Suppressor macrophage treated with lipopolysaccharide for 1 hour (primary cell): ENCODE data around the gene ARID1B.

Experiments
- DNase-seq, 3 donors: peaks; one replicate each; pipeline ENCODE4 v3.0.0-alpha.2; 2020 to 2022

ARID1B gene

GRCh38 chr6:156828280-156828703 is 51.1 kb downstream of the ARID1B start:
- DNase-seq, result peak; percentile 74 to 85 (median 83)

- no peak for DNase-seq
These were observed 52.9 kb downstream of the ARID1B start for GRCh38 chr6:156830126-156830525.

- peak in 1 of 3 donors; percentile 31 for DNase-seq
These were observed 55.1 kb downstream of the ARID1B start for GRCh38 chr6:156832231-156832647.

GRCh38 chr6:156832669-156833068 is 55.5 kb downstream of the ARID1B start:
- no peak for DNase-seq

GRCh38 chr6:156833755-156834154 is 56.6 kb downstream of the ARID1B start:
- no peak for DNase-seq

- peak in 2 of 3 donors; percentile 22 to 27 for DNase-seq
These were observed 62.0 kb downstream of the ARID1B start for GRCh38 chr6:156839129-156839528.

GRCh38 chr6:156839591-156840001 is 62.4 kb downstream of the ARID1B start:
- DNase-seq, result no peak

GRCh38 chr6:156840136-156840535 is 63.0 kb downstream of the ARID1B start:
- no peak for DNase-seq

- DNase-seq, result no peak
These were observed 63.4 kb downstream of the ARID1B start for GRCh38 chr6:156840606-156841005.

- no peak for DNase-seq
These were observed 64.3 kb downstream of the ARID1B start for GRCh38 chr6:156841508-156841907.

GRCh38 chr6:156842598-156843250 is 65.5 kb downstream of the ARID1B start:
- no peak for DNase-seq

GRCh38 chr6:156844089-156844488 is 66.9 kb downstream of the ARID1B start:
- no peak for DNase-seq

- DNase-seq, result no peak
These were observed 68.4 kb downstream of the ARID1B start for GRCh38 chr6:156845454-156846155.

- no peak for DNase-seq
These were observed 69.8 kb downstream of the ARID1B start for GRCh38 chr6:156846845-156847599.

- DNase-seq, result no peak
These were observed 70.9 kb downstream of the ARID1B start for GRCh38 chr6:156848123-156848522.

GRCh38 chr6:156848533-156848932 is 71.4 kb downstream of the ARID1B start:
- DNase-seq, result no peak

GRCh38 chr6:156849806-156850205 is 72.6 kb downstream of the ARID1B start:
- no peak for DNase-seq

GRCh38 chr6:156850353-156850752 is 73.2 kb downstream of the ARID1B start:
- DNase-seq, result no peak

GRCh38 chr6:156851454-156851921 is 74.3 kb downstream of the ARID1B start:
- no peak for DNase-seq

- no peak for DNase-seq
These were observed 75.1 kb downstream of the ARID1B start for GRCh38 chr6:156852147-156852857.

- DNase-seq, result no peak
These were observed 75.7 kb downstream of the ARID1B start for GRCh38 chr6:156852858-156853216.

- DNase-seq, result no peak
These were observed 76.6 kb downstream of the ARID1B start for GRCh38 chr6:156853733-156854132.
